Measurements from ENCODE around the gene ARHGDIG. TPM values are rescaled to one million over a fixed set of nuclear protein-coding genes. Genes with fewer than 3 reads are reported as not detected.

Gene ARHGDIG
- total and polyA plus RNA-seq, 9 of the 15 experiments (the other 6 are each of a cell fraction or from before 2014, with no cell fraction given): 0.36 to 2.5 (median 0.64) TPM; not detected in 2

- no peak for TF ChIP-seq CHD7 (IDR thresholded peaks at IDR 0.05; ENCODE audit: low read depth, low read length)
- no peak for TF ChIP-seq PHB2 (IDR thresholded peaks at IDR 0.05; ENCODE audit: low read depth)
- TF ChIP-seq FOXK1 (CRISPR knock-in tag; IDR thresholded peaks at IDR 0.05; ENCODE audit: borderline replicate concordance): no peak
- TF ChIP-seq, protein P1, sequence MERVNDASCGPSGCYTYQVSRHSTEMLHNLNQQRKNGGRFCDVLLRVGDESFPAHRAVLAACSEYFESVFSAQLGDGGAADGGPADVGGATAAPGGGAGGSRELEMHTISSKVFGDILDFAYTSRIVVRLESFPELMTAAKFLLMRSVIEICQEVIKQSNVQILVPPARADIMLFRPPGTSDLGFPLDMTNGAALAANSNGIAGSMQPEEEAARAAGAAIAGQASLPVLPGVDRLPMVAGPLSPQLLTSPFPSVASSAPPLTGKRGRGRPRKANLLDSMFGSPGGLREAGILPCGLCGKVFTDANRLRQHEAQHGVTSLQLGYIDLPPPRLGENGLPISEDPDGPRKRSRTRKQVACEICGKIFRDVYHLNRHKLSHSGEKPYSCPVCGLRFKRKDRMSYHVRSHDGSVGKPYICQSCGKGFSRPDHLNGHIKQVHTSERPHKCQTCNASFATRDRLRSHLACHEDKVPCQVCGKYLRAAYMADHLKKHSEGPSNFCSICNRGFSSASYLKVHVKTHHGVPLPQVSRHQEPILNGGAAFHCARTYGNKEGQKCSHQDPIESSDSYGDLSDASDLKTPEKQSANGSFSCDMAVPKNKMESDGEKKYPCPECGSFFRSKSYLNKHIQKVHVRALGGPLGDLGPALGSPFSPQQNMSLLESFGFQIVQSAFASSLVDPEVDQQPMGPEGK (CRISPR knock-in tag; IDR thresholded peaks at IDR 0.05; ENCODE audit: borderline replicate concordance): no peak
- no peak for TF ChIP-seq ZNF507 (tag; conservative IDR thresholded peaks at IDR 0.05)
- no peak for TF ChIP-seq ZNF57 (CRISPR knock-in tag; IDR thresholded peaks at IDR 0.05)
- TF ChIP-seq CCNT2 (IDR thresholded peaks at IDR 0.05; ENCODE audit: borderline replicate concordance, extremely low read depth, insufficient read length, low read depth, low read length): peak; percentile 76
- TF ChIP-seq GABPA (tag; conservative IDR thresholded peaks at IDR 0.05; ENCODE audit: low read depth): peak; percentile 98
- TF ChIP-seq ZFP30 (CRISPR knock-in tag; IDR thresholded peaks at IDR 0.05; ENCODE audit: borderline replicate concordance): no peak
- TF ChIP-seq HDAC2 (IDR thresholded peaks at IDR 0.05): peak; percentile 91
- no peak for TF ChIP-seq ZNF217 (CRISPR knock-in tag; IDR thresholded peaks at IDR 0.05)
- TF ChIP-seq, protein P2, sequence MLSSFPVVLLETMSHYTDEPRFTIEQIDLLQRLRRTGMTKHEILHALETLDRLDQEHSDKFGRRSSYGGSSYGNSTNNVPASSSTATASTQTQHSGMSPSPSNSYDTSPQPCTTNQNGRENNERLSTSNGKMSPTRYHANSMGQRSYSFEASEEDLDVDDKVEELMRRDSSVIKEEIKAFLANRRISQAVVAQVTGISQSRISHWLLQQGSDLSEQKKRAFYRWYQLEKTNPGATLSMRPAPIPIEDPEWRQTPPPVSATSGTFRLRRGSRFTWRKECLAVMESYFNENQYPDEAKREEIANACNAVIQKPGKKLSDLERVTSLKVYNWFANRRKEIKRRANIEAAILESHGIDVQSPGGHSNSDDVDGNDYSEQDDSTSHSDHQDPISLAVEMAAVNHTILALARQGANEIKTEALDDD (IDR thresholded peaks at IDR 0.05): no peak
- peak; percentile 86 for TF ChIP-seq ATF7 (IDR thresholded peaks at IDR 0.05)
Observed at GRCh38 chr16:234468-235305, 45.7 kb upstream of the ARHGDIG start, which contains the start of gene FAM234A (continued).
